GM18520 (cell line): ENCODE results near the gene IFT122.
"Not testable (repeated sequence)": the region's sequence is repeated elsewhere in the genome, so short reads cannot be mapped to it uniquely, and the experiment has no call there.

ENCODE experiments used
- ATAC-seq: cut with Tn5 transposase; IDR thresholded peaks from one replicate; pipeline ENCODE4 v1.9.1; 2021; ENCODE audit not compliant: unreplicated experiment

IFT122 gene

GRCh38 chr3:129473067-129473768 lies 33.2 kb downstream of the IFT122 start:
- no peak for ATAC-seq

GRCh38 chr3:129473769-129474152 lies 33.7 kb downstream of the IFT122 start:
- ATAC-seq: no peak

- ATAC-seq: no peak
Measured at GRCh38 chr3:129474984-129475804, 35.2 kb downstream of the IFT122 start.

GRCh38 chr3:129475863-129476262 lies 35.8 kb downstream of the IFT122 start:
- no peak for ATAC-seq

- no peak for ATAC-seq
Measured at GRCh38 chr3:129476586-129476985, 36.6 kb downstream of the IFT122 start.

- not testable (repeated sequence) for ATAC-seq
Measured at GRCh38 chr3:129481225-129481765, 41.3 kb downstream of the IFT122 start.

GRCh38 chr3:129481766-129482332 lies 41.8 kb downstream of the IFT122 start:
- ATAC-seq: no peak

- ATAC-seq: no peak
Measured at GRCh38 chr3:129482721-129483120, 42.7 kb downstream of the IFT122 start.

- no peak for ATAC-seq
Measured at GRCh38 chr3:129483870-129484269, 43.8 kb downstream of the IFT122 start.

GRCh38 chr3:129485146-129485545 lies 45.1 kb downstream of the IFT122 start:
- ATAC-seq: not testable (repeated sequence)

GRCh38 chr3:129485721-129486663 lies 46.0 kb downstream of the IFT122 start:
- ATAC-seq: no peak

- no peak for ATAC-seq
Measured at GRCh38 chr3:129486664-129487035, 46.6 kb downstream of the IFT122 start.

GRCh38 chr3:129487183-129487867 lies 47.3 kb downstream of the IFT122 start:
- no peak for ATAC-seq

- not testable (repeated sequence) for ATAC-seq
Measured at GRCh38 chr3:129487868-129488335, 47.9 kb downstream of the IFT122 start.

GRCh38 chr3:129489258-129489657 lies 49.2 kb downstream of the IFT122 start:
- ATAC-seq: not testable (repeated sequence)

- ATAC-seq: peak; percentile 56
Measured at GRCh38 chr3:129490273-129490675, 50.2 kb downstream of the IFT122 start.

- not testable (repeated sequence) for ATAC-seq
Measured at GRCh38 chr3:129491077-129491476, 51.1 kb downstream of the IFT122 start.

- no peak for ATAC-seq
Measured at GRCh38 chr3:129491794-129492193, 51.8 kb downstream of the IFT122 start.

GRCh38 chr3:129492691-129493090 lies 52.7 kb downstream of the IFT122 start:
- no peak for ATAC-seq

- no peak for ATAC-seq
Measured at GRCh38 chr3:129493206-129493605, 53.2 kb downstream of the IFT122 start.
